ENCODE data around the gene GRM1.
A peak's percentile ranks its signal among the peaks of the same experiment; 100 is the strongest.

The GRM1 gene

GRCh38 chr6:146027586-146028251 is 1.1 kb upstream of the GRM1 start:
- peaks cover 61% of the 10 kb centered on the region for H3K27me3 ChIP-seq (ENCODE audit: insufficient read depth, poor library complexity, severe bottlenecking)
- no peaks in the 10 kb centered on the region for H3K9me3 ChIP-seq (ENCODE audit: severe bottlenecking)
- no peaks in the 10 kb centered on the region for H3K36me3 ChIP-seq (ENCODE audit: low read depth)
- no peak overlapping the region for H3K4me3 ChIP-seq (ENCODE audit: severe bottlenecking)
- ATAC-seq (ENCODE audit: low read depth) = peak; percentile 42
- H3K27ac ChIP-seq (ENCODE audit: poor library complexity, severe bottlenecking) = no peak overlapping the region
- DNase-seq (ENCODE audit: low spot score) = no peak
- H3K4me1 ChIP-seq (ENCODE audit: insufficient read depth, poor library complexity, severe bottlenecking) = no peaks in the 10 kb centered on the region
- TF ChIP-seq CTCF (IDR thresholded peaks at IDR 0.05; ENCODE audit: poor library complexity, severe bottlenecking) = no peak

- peak; percentile 61 for DNase-seq (ENCODE audit: low spot score)
- no peak overlapping the region for H3K4me3 ChIP-seq (ENCODE audit: severe bottlenecking)
Observed at GRCh38 chr6:146028252-146028795, 538 bp upstream of the GRM1 start.

GRCh38 chr6:146029573-146030184 is 817 bp downstream of the GRM1 start:
- no peak overlapping the region for H3K27ac ChIP-seq (ENCODE audit: poor library complexity, severe bottlenecking)
- no peak for DNase-seq (ENCODE audit: low spot score)
- no peaks in the 10 kb centered on the region for H3K4me1 ChIP-seq (ENCODE audit: insufficient read depth, poor library complexity, severe bottlenecking)
- no peaks in the 10 kb centered on the region for H3K9me3 ChIP-seq (ENCODE audit: severe bottlenecking)
- no peaks in the 10 kb centered on the region for H3K36me3 ChIP-seq (ENCODE audit: low read depth)
- TF ChIP-seq CTCF (IDR thresholded peaks at IDR 0.05; ENCODE audit: poor library complexity, severe bottlenecking) = no peak
- H3K27me3 ChIP-seq (ENCODE audit: insufficient read depth, poor library complexity, severe bottlenecking) = peaks cover 66% of the 10 kb centered on the region
- no peak overlapping the region for H3K4me3 ChIP-seq (ENCODE audit: severe bottlenecking)
- ATAC-seq (ENCODE audit: low read depth) = no peak

More at GRCh38 chr6:146028252-146028795, 538 bp upstream of the GRM1 start:
- no peaks in the 10 kb centered on the region for H3K9me3 ChIP-seq (ENCODE audit: severe bottlenecking)
- no peaks in the 10 kb centered on the region for H3K36me3 ChIP-seq (ENCODE audit: low read depth)
- no peak overlapping the region for H3K27ac ChIP-seq (ENCODE audit: poor library complexity, severe bottlenecking)
- no peaks in the 10 kb centered on the region for H3K4me1 ChIP-seq (ENCODE audit: insufficient read depth, poor library complexity, severe bottlenecking)
- ATAC-seq (ENCODE audit: low read depth) = peak; percentile 95
- H3K27me3 ChIP-seq (ENCODE audit: insufficient read depth, poor library complexity, severe bottlenecking) = peaks cover 61% of the 10 kb centered on the region
- TF ChIP-seq CTCF (IDR thresholded peaks at IDR 0.05; ENCODE audit: poor library complexity, severe bottlenecking) = no peak

- H3K27ac ChIP-seq (ENCODE audit: poor library complexity, severe bottlenecking) = no peak overlapping the region
- no peak for TF ChIP-seq CTCF (IDR thresholded peaks at IDR 0.05; ENCODE audit: poor library complexity, severe bottlenecking)
- no peaks in the 10 kb centered on the region for H3K4me1 ChIP-seq (ENCODE audit: insufficient read depth, poor library complexity, severe bottlenecking)
- no peaks in the 10 kb centered on the region for H3K36me3 ChIP-seq (ENCODE audit: low read depth)
- no peaks in the 10 kb centered on the region for H3K9me3 ChIP-seq (ENCODE audit: severe bottlenecking)
- ATAC-seq (ENCODE audit: low read depth) (no peak), DNase-seq (ENCODE audit: low spot score) (no peak)
- H3K4me3 ChIP-seq (ENCODE audit: severe bottlenecking) = no peak overlapping the region
- peaks cover 57% of the 10 kb centered on the region for H3K27me3 ChIP-seq (ENCODE audit: insufficient read depth, poor library complexity, severe bottlenecking)
Observed at GRCh38 chr6:146032387-146032786, 3.5 kb downstream of the GRM1 start.

- TF ChIP-seq CTCF (IDR thresholded peaks at IDR 0.05; ENCODE audit: poor library complexity, severe bottlenecking) = no peak
- H3K27ac ChIP-seq (ENCODE audit: poor library complexity, severe bottlenecking) = no peak overlapping the region
- no peak for DNase-seq (ENCODE audit: low spot score)
Observed at GRCh38 chr6:146040360-146040759, 11.5 kb downstream of the GRM1 start.

More at GRCh38 chr6:146040360-146040759, 11.5 kb downstream of the GRM1 start:
- H3K4me1 ChIP-seq (ENCODE audit: insufficient read depth, poor library complexity, severe bottlenecking) = no peaks in the 10 kb centered on the region
- no peaks in the 10 kb centered on the region for H3K36me3 ChIP-seq (ENCODE audit: low read depth)
- H3K4me3 ChIP-seq (ENCODE audit: severe bottlenecking) = no peak overlapping the region
- ATAC-seq (ENCODE audit: low read depth) = no peak
- H3K27me3 ChIP-seq (ENCODE audit: insufficient read depth, poor library complexity, severe bottlenecking) = no peaks in the 10 kb centered on the region
- H3K9me3 ChIP-seq (ENCODE audit: severe bottlenecking) = no peaks in the 10 kb centered on the region

All from RWPE2 (cell line).